Measurements from ENCODE around the gene RBPMS2. TPM values are rescaled to one million over a fixed set of nuclear protein-coding genes. Genes with fewer than 3 reads are reported as not detected.

Gene RBPMS2
- total and polyA plus RNA-seq, 2 of the 8 experiments (the other 6 are each of a cell fraction or from before 2014, with no cell fraction given) = 55.8 to 238 TPM

GRCh38 chr15:64696481-64696880 is 78.9 kb downstream of the RBPMS2 start (continued):
- TF ChIP-seq FOSL1 (IDR thresholded peaks at IDR 0.05; ENCODE audit: insufficient read depth, low read depth, low read length) (no peak), CHD7 (IDR thresholded peaks at IDR 0.05; ENCODE audit: insufficient replicate concordance, low read length) (no peak), SP4 (IDR thresholded peaks at IDR 0.05; ENCODE audit: low read length) (no peak), BRCA1 (IDR thresholded peaks at IDR 0.05; ENCODE audit: low read depth, low read length) (no peak), SAP30 (IDR thresholded peaks at IDR 0.05; ENCODE audit: insufficient read depth, insufficient replicate concordance, low read length) (no peak)

Measured in H1 (cell line).